ENCODE data around the gene ULK1. TPM values are rescaled to one million over a fixed set of nuclear protein-coding genes. Genes with fewer than 3 reads are reported as not detected.
"Not testable (repeated sequence)": the region's sequence is repeated elsewhere in the genome, so short reads cannot be mapped to it uniquely, and the experiment has no call there.

Gene ULK1
- total RNA-seq, 1 experiment from 2014 or later: 48.9 TPM

GRCh38 chr12:131959641-131960589 is 65.5 kb downstream of the ULK1 start:
- intact Hi-C loops (cut with micrococcal nuclease; ENCODE audit: unreplicated experiment): no loop called here
- no peak overlapping the region for H3K4me3 Mint-ChIP-seq (ENCODE audit: low read depth, unreplicated experiment)
- H3K36me3 Mint-ChIP-seq (ENCODE audit: insufficient read depth, unreplicated experiment): peaks cover 15% of the 10 kb centered on the region
- H3K4me1 Mint-ChIP-seq (ENCODE audit: low read depth, unreplicated experiment): peaks cover 40% of the 10 kb centered on the region
- no peaks in the 10 kb centered on the region for H3K9me3 Mint-ChIP-seq (ENCODE audit: low read depth, unreplicated experiment)
- TF ChIP-seq, protein P1, sequence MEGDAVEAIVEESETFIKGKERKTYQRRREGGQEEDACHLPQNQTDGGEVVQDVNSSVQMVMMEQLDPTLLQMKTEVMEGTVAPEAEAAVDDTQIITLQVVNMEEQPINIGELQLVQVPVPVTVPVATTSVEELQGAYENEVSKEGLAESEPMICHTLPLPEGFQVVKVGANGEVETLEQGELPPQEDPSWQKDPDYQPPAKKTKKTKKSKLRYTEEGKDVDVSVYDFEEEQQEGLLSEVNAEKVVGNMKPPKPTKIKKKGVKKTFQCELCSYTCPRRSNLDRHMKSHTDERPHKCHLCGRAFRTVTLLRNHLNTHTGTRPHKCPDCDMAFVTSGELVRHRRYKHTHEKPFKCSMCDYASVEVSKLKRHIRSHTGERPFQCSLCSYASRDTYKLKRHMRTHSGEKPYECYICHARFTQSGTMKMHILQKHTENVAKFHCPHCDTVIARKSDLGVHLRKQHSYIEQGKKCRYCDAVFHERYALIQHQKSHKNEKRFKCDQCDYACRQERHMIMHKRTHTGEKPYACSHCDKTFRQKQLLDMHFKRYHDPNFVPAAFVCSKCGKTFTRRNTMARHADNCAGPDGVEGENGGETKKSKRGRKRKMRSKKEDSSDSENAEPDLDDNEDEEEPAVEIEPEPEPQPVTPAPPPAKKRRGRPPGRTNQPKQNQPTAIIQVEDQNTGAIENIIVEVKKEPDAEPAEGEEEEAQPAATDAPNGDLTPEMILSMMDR (IDR thresholded peaks at IDR 0.05; ENCODE audit: unreplicated experiment): no peak
- CTCF ChIA-PET: no interaction called here
- DNase-seq: no peak
- no peaks in the 10 kb centered on the region for H3K27me3 Mint-ChIP-seq (ENCODE audit: unreplicated experiment)
- H3K27ac Mint-ChIP-seq (ENCODE audit: unreplicated experiment): no peak overlapping the region
- BruUV-seq (replicated peaks): no TSS peak

DNA sequence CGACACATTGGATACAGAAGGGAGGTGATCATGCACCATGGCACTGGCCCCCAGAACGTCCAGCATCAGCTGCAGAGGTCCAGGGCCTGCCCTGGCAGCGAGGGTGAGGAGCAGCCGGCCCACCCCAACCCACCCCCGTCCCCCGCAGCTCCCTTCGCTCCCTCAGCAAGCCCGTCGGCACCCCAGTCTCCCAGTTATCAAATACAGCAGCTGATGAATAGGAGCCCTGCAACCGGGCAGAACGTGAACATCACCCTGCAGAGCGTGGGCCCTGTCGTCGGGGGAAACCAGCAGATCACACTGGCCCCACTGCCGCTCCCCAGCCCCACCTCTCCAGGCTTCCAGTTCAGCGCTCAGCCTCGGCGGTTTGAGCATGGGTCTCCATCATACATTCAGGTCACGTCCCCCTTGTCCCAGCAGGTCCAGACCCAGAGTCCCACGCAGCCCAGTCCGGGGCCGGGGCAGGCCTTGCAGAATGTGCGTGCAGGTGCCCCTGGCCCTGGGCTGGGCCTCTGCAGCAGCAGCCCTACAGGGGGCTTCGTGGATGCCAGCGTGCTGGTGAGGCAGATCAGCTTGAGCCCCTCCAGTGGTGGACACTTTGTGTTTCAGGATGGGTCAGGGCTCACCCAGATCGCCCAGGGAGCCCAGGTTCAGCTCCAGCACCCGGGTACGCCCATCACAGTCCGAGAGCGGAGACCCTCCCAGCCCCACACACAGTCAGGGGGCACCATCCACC is 66.3 kb downstream of the ULK1 start:
- BruUV-seq (replicated peaks); intact Hi-C loops (cut with micrococcal nuclease; ENCODE audit: unreplicated experiment); H3K27ac Mint-ChIP-seq (ENCODE audit: unreplicated experiment); H3K9me3 Mint-ChIP-seq (ENCODE audit: low read depth, unreplicated experiment); H3K4me3 Mint-ChIP-seq (ENCODE audit: low read depth, unreplicated experiment); CTCF ChIA-PET; DNase-seq; H3K27me3 Mint-ChIP-seq (ENCODE audit: unreplicated experiment): not testable (repeated sequence)
- Mint-ChIP-seq H3K36me3 (ENCODE audit: insufficient read depth, unreplicated experiment) (peaks cover 15% of the 10 kb centered on the region), H3K4me1 (ENCODE audit: low read depth, unreplicated experiment) (peaks cover 44% of the 10 kb centered on the region)

- H3K4me1 Mint-ChIP-seq (ENCODE audit: low read depth, unreplicated experiment): peaks cover 40% of the 10 kb centered on the region
- H3K27me3 Mint-ChIP-seq (ENCODE audit: unreplicated experiment); CTCF ChIA-PET; DNase-seq; H3K27ac Mint-ChIP-seq (ENCODE audit: unreplicated experiment); BruUV-seq (replicated peaks); intact Hi-C loops (cut with micrococcal nuclease; ENCODE audit: unreplicated experiment); H3K4me3 Mint-ChIP-seq (ENCODE audit: low read depth, unreplicated experiment); H3K9me3 Mint-ChIP-seq (ENCODE audit: low read depth, unreplicated experiment): not testable (repeated sequence)
- H3K36me3 Mint-ChIP-seq (ENCODE audit: insufficient read depth, unreplicated experiment): peaks cover 15% of the 10 kb centered on the region
Observed at GRCh38 chr12:131961328-131961727, 66.9 kb downstream of the ULK1 start.

GRCh38 chr12:131962069-131962468 is 67.6 kb downstream of the ULK1 start:
- H3K4me3 Mint-ChIP-seq (ENCODE audit: low read depth, unreplicated experiment): no peak overlapping the region
- H3K27me3 Mint-ChIP-seq (ENCODE audit: unreplicated experiment): no peaks in the 10 kb centered on the region
- no peaks in the 10 kb centered on the region for H3K9me3 Mint-ChIP-seq (ENCODE audit: low read depth, unreplicated experiment)
- DNase-seq: no peak
- no TSS peak for BruUV-seq (replicated peaks)
- H3K4me1 Mint-ChIP-seq (ENCODE audit: low read depth, unreplicated experiment): peaks cover 32% of the 10 kb centered on the region
- H3K27ac Mint-ChIP-seq (ENCODE audit: unreplicated experiment): no peak overlapping the region
- intact Hi-C loops (cut with micrococcal nuclease; ENCODE audit: unreplicated experiment): no loop called here
- peaks cover 15% of the 10 kb centered on the region for H3K36me3 Mint-ChIP-seq (ENCODE audit: insufficient read depth, unreplicated experiment)
- TF ChIP-seq, protein P1 (IDR thresholded peaks at IDR 0.05; ENCODE audit: unreplicated experiment): no peak
- CTCF ChIA-PET: no interaction called here

DNA sequence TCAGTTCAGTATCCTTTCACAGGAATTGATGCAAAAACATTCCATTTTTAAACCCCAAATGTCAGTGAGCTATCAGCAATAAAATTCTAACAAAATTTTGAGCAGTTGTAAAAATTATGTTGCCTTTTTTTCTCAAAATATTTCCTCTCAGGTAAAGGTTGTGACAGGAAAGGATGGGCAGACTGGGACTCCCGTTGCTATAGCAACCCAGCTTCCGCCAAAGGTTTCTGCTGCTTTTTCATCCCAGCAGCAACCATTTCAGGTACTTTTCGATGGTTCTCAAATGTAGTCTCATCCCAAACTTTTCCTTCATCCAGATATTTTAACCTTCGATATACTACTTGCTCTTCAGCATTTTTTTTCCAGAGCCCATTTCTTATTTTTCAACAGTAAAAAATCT is 69.0 kb downstream of the ULK1 start:
- CTCF ChIA-PET: interaction anchor here (0.6 kb wide), 1 partner anchor 88 kb away, joined by 3 read pairs; no protein-coding TSS in a partner anchor
- Mint-ChIP-seq H3K27ac (ENCODE audit: unreplicated experiment) (no peak overlapping the region), H3K36me3 (ENCODE audit: insufficient read depth, unreplicated experiment) (peaks cover 15% of the 10 kb centered on the region), H3K4me3 (ENCODE audit: low read depth, unreplicated experiment) (no peak overlapping the region), H3K4me1 (ENCODE audit: low read depth, unreplicated experiment) (peaks cover 23% of the 10 kb centered on the region), H3K27me3 (ENCODE audit: unreplicated experiment) (no peaks in the 10 kb centered on the region), H3K9me3 (ENCODE audit: low read depth, unreplicated experiment) (no peaks in the 10 kb centered on the region)
- intact Hi-C loops (cut with micrococcal nuclease; ENCODE audit: unreplicated experiment): no loop called here
- DNase-seq: no peak
- TF ChIP-seq, protein P1 (IDR thresholded peaks at IDR 0.05; ENCODE audit: unreplicated experiment): no peak
- no TSS peak for BruUV-seq (replicated peaks)

All from Calu3 (cell line).